PC-3 (cell line): Measurements from ENCODE around the gene ITGA4. TPM values are rescaled to one million over a fixed set of nuclear protein-coding genes. Genes with fewer than 3 reads are reported as not detected.

ENCODE experiments used
- ATAC-seq: fragments of 200-7000 bp; cut with Tn5 transposase; 2 replicates; pipeline ENCODE4 v1.9.1; 2020; ENCODE audit warnings: mild to moderate bottlenecking, moderate library complexity
- BruUV-seq: library from RNA; stranded (reverse); fragments of 400-500 nt; replicated peaks from 2 replicates; lab custom pipeline; 2021; lab: Mats Ljungman, UMichigan
- CTCF ChIA-PET: fragments of 300-600 bp; sonication (Branson Sonifier 250); formaldehyde crosslinking; loops from one replicate; lab custom pipeline; 2022; ENCODE audit warnings: antibody characterized with exemption; lab: Charles Lee
- POLR2A ChIA-PET: fragments of 300-600 bp; sonication (Branson Sonifier 250); formaldehyde crosslinking; loops from one replicate; lab custom pipeline; 2022; ENCODE audit warnings: antibody characterized with exemption; ENCODE audit not compliant: unreplicated experiment; lab: Charles Lee
- DNase-seq: peaks from one replicate; pipeline ENCODE4 v3.0.0-alpha.2; 2015
- H2AFZ ChIP-seq: fragments of 300-600 bp; sonication (generic); 2 replicates; pipeline ENCODE4 v1.6.0; 2016; ENCODE audit warnings: antibody characterized with exemption, low read length
- H3F3A ChIP-seq: fragments of 300-600 bp; sonication (generic); one replicate; pipeline ENCODE4 v1.6.0; 2017; ENCODE audit warnings: antibody characterized with exemption, low read length, control low read depth, mild to moderate bottlenecking; ENCODE audit not compliant: unreplicated experiment
- H3K27ac ChIP-seq: fragments of 300-600 bp; sonication (generic); 2 replicates; pipeline ENCODE4 v1.5.1; 2016; ENCODE audit warnings: mild to moderate bottlenecking, low read length
- H3K27me3 ChIP-seq: fragments of 300-600 bp; sonication (generic); 2 replicates; pipeline ENCODE4 v1.6.1; 2016; ENCODE audit warnings: low read length, mixed read lengths
- H3K36me3 ChIP-seq: fragments of 300-600 bp; sonication (generic); 2 replicates; pipeline ENCODE4 v1.6.1; 2016; ENCODE audit warnings: low read depth, mixed run types, low read length, mixed read lengths
- H3K4me1 ChIP-seq: fragments of 300-600 bp; sonication (generic); 2 replicates; pipeline ENCODE4 v1.5.1; 2016; ENCODE audit warnings: low read length; ENCODE audit not compliant: insufficient read depth
- H3K4me2 ChIP-seq: fragments of 300-600 bp; sonication (generic); 2 replicates; pipeline ENCODE4 v1.6.0; 2016; ENCODE audit warnings: low read length
- H3K4me3 ChIP-seq: fragments of 300-600 bp; sonication (generic); 2 replicates; pipeline ENCODE4 v1.5.1; 2016; ENCODE audit warnings: mild to moderate bottlenecking, low read length, mixed read lengths
- H3K79me2 ChIP-seq: fragments of 300-600 bp; sonication (generic); 2 replicates; pipeline ENCODE4 v1.6.1; 2017; ENCODE audit warnings: low read length, mixed read lengths
- H3K9ac ChIP-seq: fragments of 300-600 bp; sonication (generic); 2 replicates; pipeline ENCODE4 v1.6.0; 2016; ENCODE audit warnings: mild to moderate bottlenecking, low read length
- H3K9me2 ChIP-seq: fragments of 300-600 bp; sonication (generic); replicated peaks from 2 replicates; pipeline ENCODE4 v1.6.1; 2016; ENCODE audit warnings: mixed run types, low read length, mixed read lengths
- H3K9me3 ChIP-seq: fragments of 300-600 bp; sonication (generic); 2 replicates; pipeline ENCODE4 v1.6.1; 2016; ENCODE audit warnings: low read length, mixed read lengths
- H4K20me1 ChIP-seq: fragments of 300-600 bp; sonication (generic); 2 replicates; pipeline ENCODE4 v1.6.1; 2016; ENCODE audit warnings: low read length, mixed read lengths
- CTCF ChIP-seq: fragments of 300-600 bp; sonication (generic); conservative IDR thresholded peaks from 2 replicates; pipeline ENCODE4 v1.5.1; 2017; ENCODE audit warnings: antibody characterized with exemption, low read depth, mild to moderate bottlenecking, low read length
- EZH2 ChIP-seq: fragments of 300-600 bp; sonication (generic); IDR thresholded peaks from one replicate; pipeline ENCODE4 v1.6.1; 2017; ENCODE audit warnings: antibody characterized with exemption, mild to moderate bottlenecking, low read length; ENCODE audit not compliant: unreplicated experiment
- EZH2phosphoT487 ChIP-seq: fragments of 300-600 bp; sonication (generic); IDR thresholded peaks from 2 replicates; pipeline ENCODE4 v1.6.1; 2018; ENCODE audit warnings: mild to moderate bottlenecking, antibody characterized with exemption, low read length, borderline replicate concordance
- intact Hi-C: fragments of 100-400 bp; cut with micrococcal nuclease; formaldehyde crosslinking; loops from 2 replicates; pipeline ENCODE4 v1.9.0; 2023
- total RNA-seq: library from RNA; depleted of rRNA; stranded (reverse); fragments of >200 nt; gene quantifications from 2 replicates; pipeline ENCODE4 v1.2.3, GENCODE V29; 2014

The ITGA4 gene
- total RNA-seq, 1 experiment from 2014 or later, result 1.0 TPM

GRCh38 chr2:181483876-181484275 is 26.7 kb downstream of the ITGA4 start:
- H3K27ac ChIP-seq, result no peak overlapping the region
- no peaks in the 10 kb centered on the region for H3K27me3 ChIP-seq
- TF ChIP-seq CTCF (no peak), EZH2phosphoT487 (no peak), EZH2 (no peak)
- no peak overlapping the region for H3K9ac ChIP-seq
- DNase-seq, result no peak
- no peak for ATAC-seq
- ChIA-PET POLR2A (no interaction called here), CTCF (no interaction called here)
- no peak overlapping the region for H3K4me2 ChIP-seq
- H3K79me2 ChIP-seq, result no peaks in the 10 kb centered on the region
- H2AFZ ChIP-seq, result no peak overlapping the region
- no peaks in the 10 kb centered on the region for H3K4me1 ChIP-seq
- H3K36me3 ChIP-seq, result no peaks in the 10 kb centered on the region
- H3K9me2 ChIP-seq, result no peaks in the 10 kb centered on the region
- intact Hi-C loops, result no loop called here
- H3K9me3 ChIP-seq, result no peaks in the 10 kb centered on the region
- no TSS peak for BruUV-seq
- no peak overlapping the region for H3K4me3 ChIP-seq
- no peaks in the 10 kb centered on the region for H4K20me1 ChIP-seq
- no peaks in the 10 kb centered on the region for H3F3A ChIP-seq

- H3K9me3 ChIP-seq, result no peaks in the 10 kb centered on the region
- no peak overlapping the region for H3K27ac ChIP-seq
- H3K27me3 ChIP-seq, result no peaks in the 10 kb centered on the region
- H3K9me2 ChIP-seq, result no peaks in the 10 kb centered on the region
- ChIA-PET CTCF (no interaction called here), POLR2A (no interaction called here)
- no peaks in the 10 kb centered on the region for H3K36me3 ChIP-seq
- H4K20me1 ChIP-seq, result no peaks in the 10 kb centered on the region
- no TSS peak for BruUV-seq
- ATAC-seq (no peak), DNase-seq (no peak)
- no peak overlapping the region for H3K4me3 ChIP-seq
- H2AFZ ChIP-seq, result no peak overlapping the region
- intact Hi-C loops, result no loop called here
- H3F3A ChIP-seq, result no peaks in the 10 kb centered on the region
- no peak for TF ChIP-seq EZH2
- TF ChIP-seq EZH2phosphoT487, result no peak
- H3K9ac ChIP-seq, result no peak overlapping the region
- no peak overlapping the region for H3K4me2 ChIP-seq
- no peaks in the 10 kb centered on the region for H3K4me1 ChIP-seq
- no peaks in the 10 kb centered on the region for H3K79me2 ChIP-seq
Measured at GRCh38 chr2:181484851-181485637, 27.9 kb downstream of the ITGA4 start.

- BruUV-seq, result no TSS peak
- H4K20me1 ChIP-seq, result no peaks in the 10 kb centered on the region
- CTCF ChIA-PET, result no interaction called here
- H3K27me3 ChIP-seq, result no peaks in the 10 kb centered on the region
- no peaks in the 10 kb centered on the region for H3K36me3 ChIP-seq
- H3K27ac ChIP-seq, result no peak overlapping the region
- no peaks in the 10 kb centered on the region for H3K9me3 ChIP-seq
- no peaks in the 10 kb centered on the region for H3K9me2 ChIP-seq
- POLR2A ChIA-PET, result no interaction called here
- H3K4me1 ChIP-seq, result no peaks in the 10 kb centered on the region
- H3K4me3 ChIP-seq, result no peak overlapping the region
- no peaks in the 10 kb centered on the region for H3F3A ChIP-seq
- no peak for ATAC-seq
- H3K79me2 ChIP-seq, result no peaks in the 10 kb centered on the region
- no peak for DNase-seq
- H3K4me2 ChIP-seq, result no peak overlapping the region
- intact Hi-C loops, result no loop called here
- no peak overlapping the region; the same call in 1 of the 2 replicates for H2AFZ ChIP-seq
- H3K9ac ChIP-seq, result no peak overlapping the region
- TF ChIP-seq CTCF (no peak), EZH2 (no peak), EZH2phosphoT487 (no peak)
Measured at GRCh38 chr2:181485638-181485946, 28.4 kb downstream of the ITGA4 start.
